ENCODE data around the gene SSR2.

Gene SSR2

GRCh38 chr1:156020293-156021092 is at the start of gene SSR2:
SSR2 (minus strand) TSS chr1:156020951; CDS start chr1:156020167, 784 bp downstream.
- peak; percentile 95 for DNase-seq

- no peak for DNase-seq
Measured at GRCh38 chr1:156070548-156070947, 49.8 kb upstream of the SSR2 start.

DNA sequence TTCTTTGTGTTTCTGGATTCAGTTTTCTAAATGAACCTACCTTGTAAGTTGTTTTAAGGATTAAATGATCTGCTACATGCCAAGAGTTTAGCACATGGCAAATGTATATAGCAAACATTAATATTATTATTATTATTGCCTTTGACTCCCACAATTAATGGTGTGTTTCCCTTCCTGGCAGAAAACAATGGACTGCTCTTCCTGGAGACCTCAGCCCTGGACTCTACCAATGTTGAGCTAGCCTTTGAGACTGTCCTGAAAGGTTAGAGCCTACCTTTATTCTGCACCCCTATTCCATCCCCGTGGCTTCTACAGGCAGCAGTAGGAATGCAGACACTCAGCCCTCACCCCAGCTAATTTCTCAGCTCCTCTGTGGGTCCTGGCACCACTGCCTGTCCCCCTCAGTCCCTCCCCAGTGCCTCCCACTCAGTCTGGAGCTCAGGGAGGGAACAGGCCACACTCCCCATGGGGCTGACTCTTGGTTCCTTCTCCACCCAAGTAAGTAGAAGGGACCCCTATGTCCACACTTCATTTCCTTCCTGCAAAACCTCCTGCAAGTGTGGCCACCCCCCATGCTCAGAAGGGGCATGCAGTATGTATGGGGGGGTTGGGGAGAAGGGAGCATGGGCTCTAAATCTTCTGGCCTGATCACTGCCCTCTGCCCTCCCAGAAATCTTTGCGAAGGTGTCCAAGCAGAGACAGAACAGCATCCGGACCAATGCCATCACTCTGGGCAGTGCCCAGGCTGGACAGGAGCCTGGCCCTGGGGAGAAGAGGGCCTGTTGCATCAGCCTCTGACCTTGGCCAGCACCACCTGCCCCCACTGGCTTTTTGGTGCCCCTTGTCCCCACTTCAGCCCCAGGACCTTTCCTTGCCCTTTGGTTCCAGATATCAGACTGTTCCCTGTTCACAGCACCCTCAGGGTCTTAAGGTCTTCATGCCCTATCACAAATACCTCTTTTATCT is 49.0 kb upstream of the SSR2 start:
- DNase-seq, result no peak

GRCh38 chr1:156067262-156067661 is 46.5 kb upstream of the SSR2 start:
- no peak for DNase-seq

DNA sequence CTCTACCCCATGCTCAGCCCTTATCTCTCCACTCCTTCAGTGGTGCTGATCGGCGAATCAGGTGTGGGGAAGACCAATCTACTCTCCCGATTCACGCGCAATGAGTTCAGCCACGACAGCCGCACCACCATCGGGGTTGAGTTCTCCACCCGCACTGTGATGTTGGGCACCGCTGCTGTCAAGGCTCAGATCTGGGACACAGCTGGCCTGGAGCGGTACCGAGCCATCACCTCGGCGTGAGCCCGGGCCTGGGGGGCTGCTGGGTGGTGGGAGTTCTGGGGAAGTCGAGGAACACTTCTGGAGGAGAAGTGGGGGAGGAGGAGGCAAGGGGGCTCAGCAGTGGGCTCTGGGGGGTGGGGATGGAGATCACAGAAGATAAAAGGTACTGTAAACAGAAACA is 45.1 kb upstream of the SSR2 start:
- DNase-seq, result no peak

DNA sequence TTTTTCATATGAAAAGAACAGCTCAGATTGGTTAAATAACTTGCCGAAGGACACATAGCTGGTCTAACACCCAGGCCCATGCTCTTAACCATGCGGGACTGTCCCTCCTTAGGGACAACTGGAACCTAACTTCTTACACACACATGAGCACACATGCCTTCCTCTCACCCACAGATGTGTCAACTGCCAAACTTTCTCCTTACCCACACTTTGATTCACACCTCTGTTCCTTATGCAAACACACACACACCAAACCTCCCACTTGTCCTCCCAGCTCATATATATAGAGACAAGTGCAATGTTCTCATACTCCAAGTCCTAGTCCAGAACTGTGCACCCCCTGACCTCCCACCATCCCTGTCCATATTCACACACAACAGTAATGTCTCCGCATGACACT is 44.5 kb upstream of the SSR2 start:
- no peak for DNase-seq

DNA sequence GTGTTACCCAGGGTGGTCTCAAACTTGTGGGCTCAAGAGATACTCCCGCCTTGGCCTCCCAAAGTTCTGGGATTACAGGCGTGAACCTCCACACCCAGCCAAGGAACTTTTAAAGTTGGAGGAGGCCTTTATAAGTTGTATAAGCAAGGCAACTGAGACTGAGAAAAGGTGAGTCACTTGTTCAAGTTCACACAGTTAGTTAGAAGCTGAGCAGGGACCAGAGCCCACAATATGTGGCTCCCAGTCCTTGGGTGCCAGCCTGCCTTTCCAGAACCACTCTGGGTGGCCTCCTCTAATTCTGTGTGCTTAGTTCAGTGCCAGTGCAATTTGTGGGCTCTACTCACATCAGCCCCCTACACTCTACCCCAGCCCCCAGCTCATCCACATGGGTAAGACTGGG is 43.9 kb upstream of the SSR2 start:
- no peak for DNase-seq

DNA sequence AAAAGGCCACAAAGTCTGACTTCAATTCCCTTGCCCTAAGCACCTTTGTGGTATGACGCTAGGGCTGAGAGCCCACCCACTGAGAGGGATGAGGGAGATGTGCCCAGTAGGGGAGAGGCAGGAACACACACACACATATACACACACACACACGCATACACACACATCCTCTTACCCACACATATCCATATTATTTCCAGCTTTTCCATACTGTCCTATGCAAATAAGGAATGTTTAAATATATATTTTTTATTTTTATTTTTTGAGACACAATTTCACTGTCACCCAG is 43.2 kb upstream of the SSR2 start:
- no peak for DNase-seq

DNA sequence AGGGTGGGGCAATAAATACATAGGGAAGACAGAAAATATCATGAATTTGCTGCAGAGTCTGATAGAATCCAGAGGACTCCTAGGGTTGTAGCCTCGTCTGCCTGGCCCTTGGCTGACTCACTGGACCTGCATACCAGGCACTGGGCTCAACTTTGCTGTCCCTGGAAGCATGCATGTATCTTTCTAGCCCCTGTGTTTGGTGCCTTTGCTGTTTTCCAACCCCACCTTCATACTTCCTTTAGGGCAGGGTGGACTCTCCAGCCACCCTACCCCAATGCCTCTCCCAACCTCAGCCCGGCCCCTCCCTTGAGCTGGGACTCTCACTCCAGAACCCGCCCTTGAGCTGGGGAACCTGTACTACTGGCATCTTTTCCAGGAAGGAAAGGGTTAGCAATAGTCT is 41.4 kb upstream of the SSR2 start:
- DNase-seq, result no peak

GRCh38 chr1:156060937-156061636 is 40.3 kb upstream of the SSR2 start, which contains the start of gene RAB25:
RAB25 (plus strand) TSS chr1:156061160; CDS start chr1:156061401, 241 bp downstream.
- no peak for DNase-seq

GRCh38 chr1:156056326-156056849 is 35.6 kb upstream of the SSR2 start:
- DNase-seq, result no peak

GRCh38 chr1:156055281-156056048 is 34.7 kb upstream of the SSR2 start:
- no peak for DNase-seq

DNA sequence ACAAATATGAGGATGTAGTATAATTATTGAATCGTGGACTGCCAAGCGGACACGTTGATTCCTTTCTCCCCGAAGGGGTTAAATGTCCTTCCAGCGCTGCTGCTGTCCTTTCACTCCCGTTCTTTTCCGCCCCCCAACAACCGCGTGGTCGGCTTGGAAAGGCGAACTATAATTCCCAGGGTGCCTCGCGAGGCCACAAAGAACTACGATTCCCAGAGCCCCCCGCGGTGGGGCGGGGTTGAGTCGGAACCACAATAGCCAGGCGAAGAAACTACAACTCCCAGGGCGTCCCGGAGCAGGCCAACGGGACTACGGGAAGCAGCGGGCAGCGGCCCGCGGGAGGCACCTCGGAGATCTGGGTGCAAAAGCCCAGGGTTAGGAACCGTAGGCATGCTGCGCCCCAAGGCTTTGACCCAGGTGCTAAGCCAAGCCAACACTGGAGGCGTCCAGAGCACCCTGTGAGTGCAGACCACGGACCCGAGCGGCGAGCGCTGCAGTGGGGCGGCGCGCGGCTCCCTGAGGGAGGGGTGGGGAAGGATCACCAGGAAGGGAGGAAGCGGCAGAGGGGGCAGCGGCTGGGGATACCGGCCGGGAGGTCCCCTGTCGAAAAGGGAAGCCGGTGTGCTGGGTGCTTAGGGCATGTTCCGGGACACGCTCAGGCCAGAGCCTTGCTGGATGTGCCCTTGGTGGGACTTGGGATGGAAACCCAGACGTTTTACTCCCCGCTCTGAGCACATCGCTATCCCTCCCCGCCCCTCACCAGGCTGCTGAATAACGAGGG is 33.9 kb upstream of the SSR2 start, which contains the start of gene LAMTOR2:
TSS of gene LAMTOR2 (plus strand) at position 283 of the 781 bp plus-strand sequence. CDS start at position 391, 108 bp downstream.
- peak; percentile 99 for DNase-seq

GRCh38 chr1:156053768-156054499 is 33.2 kb upstream of the SSR2 start, which contains the start of gene UBQLN4:
UBQLN4 (minus strand) TSS chr1:156053798; CDS start chr1:156053701, 97 bp downstream.
- DNase-seq, result peak; percentile 95

DNA sequence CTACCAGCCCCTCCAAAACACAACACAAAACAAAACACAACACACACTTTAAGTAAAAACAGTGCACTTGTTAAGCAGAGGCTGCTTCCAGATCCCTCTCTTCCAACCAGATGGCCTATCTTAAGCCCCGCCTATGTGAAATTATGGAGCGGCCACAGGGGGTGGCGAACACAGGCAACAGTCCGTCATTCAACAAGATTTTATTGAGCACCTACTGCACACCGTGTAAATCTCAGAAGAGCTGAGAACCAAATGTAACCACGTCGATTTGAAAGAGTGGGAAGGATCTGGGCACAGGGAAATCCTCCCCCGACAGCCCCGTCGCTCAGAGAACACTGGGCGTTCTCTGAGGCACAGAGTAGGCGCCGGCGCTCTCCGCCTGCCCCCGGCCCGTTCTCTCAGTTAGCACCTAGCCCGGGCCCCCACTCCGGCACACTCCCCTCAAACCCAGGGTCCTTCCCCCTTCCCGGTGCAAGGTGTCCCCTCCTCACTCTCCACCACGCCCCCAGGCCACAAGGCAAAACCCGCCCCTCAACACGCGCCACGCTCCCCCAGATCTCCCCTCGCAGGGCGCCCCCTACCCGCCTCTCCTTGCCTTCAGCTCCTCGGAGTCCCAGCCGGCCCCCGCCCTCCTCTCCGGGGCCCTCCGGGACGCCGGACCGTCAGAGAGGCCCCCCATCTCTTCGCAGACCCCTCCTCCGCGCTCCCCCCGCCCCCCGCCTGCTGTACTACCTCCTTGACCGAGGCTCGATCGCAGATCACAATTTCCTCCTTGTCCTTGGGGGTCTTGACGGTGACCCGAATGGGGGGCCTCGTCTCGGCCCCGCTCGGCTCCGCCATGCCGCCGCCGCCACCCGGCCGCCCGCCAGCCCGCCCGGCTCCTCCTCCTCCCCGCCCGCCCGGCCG is 32.4 kb upstream of the SSR2 start:
- peak; percentile 77 for DNase-seq

- DNase-seq, result no peak
Measured at GRCh38 chr1:156051011-156051725, 30.4 kb upstream of the SSR2 start.

DNA sequence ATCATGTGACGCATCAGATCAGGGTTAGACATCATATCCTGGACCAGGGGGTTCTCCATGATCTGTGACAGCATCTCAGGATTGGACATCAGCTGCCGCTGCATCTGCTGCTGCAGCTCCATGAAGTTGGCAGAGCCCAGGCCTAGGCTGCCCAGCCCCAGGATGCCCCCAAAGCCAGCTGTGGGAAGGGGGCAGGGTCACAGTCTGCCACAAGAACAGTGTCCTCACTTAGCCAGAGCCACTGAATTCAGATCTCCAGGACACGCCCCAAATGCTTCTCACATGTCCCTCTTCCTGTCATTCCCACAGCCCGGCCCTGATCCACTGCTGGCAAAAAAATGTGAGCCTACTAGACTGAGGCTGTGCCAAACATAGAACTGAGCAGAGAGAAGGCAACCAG is 29.6 kb upstream of the SSR2 start:
- DNase-seq, result no peak

DNA sequence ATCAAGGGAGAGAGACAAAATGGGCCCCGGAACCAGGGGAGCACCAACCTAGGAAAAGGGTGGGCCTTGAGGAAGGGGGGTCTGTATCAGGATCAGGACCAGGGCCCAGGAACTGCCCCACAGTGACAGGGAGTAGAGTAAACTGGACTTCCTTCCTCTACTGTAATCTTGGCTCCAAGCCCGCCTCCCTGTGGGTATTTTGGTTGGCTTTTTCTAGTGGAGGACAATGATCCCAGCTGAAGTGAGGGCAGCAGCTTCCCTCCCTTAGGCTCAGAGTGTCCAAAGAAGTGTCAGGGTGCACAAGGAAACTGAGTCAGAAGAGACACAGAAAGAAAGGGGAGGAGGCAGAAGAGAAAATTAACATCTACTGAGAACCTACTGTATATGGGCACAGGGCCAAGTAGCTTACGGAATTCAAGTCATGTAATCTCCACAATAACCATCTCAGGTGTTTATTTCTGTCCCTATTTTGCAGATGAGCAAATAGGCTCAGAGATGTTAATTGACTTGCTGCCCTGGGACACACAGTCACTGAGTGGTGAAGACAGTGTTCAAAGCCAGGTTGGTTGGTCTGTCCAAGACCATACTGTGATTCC is 28.0 kb upstream of the SSR2 start:
- DNase-seq, result no peak

Measured in RPMI8226 (cell line).